ENCODE data around the gene CNNM4.

CNNM4 gene

DNA sequence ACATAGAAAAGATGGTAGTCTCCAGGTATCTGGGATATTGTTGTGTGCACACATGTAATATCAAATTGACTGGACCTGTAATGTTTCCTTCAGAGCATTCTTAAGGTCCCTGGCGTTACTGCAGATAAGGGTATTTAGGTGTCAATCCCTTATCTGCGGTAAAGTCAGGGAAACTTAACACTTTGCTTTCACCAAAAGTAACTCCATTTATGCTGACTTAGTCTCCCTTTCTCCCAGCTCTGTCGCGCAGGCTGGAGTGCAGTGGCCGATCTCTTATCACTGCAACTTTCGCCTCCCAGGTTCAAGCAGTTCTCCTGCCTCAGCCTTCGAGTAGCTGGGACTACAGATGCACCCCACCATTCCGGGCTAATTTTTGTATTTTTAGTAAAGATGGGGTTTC is 57.2 kb downstream of the CNNM4 start:
- Histone ChIP-seq H3K36me3 (ENCODE audit: control insufficient read depth, insufficient read depth, low read length, severe bottlenecking) (no peaks in the 10 kb centered on the region), H3K4me3 (ENCODE audit: low read length) (no peak overlapping the region), H3K9me3 (ENCODE audit: control insufficient read depth, low read length) (no peaks in the 10 kb centered on the region), H3K27me3 (replicated peaks; ENCODE audit: control insufficient read depth, insufficient read depth, low read length) (no peaks in the 10 kb centered on the region), H3K4me1 (ENCODE audit: control insufficient read depth, insufficient read depth, low read length) (peaks cover 11% of the 10 kb centered on the region), H3K9ac (ENCODE audit: low read length) (no peak overlapping the region)
- no peak for DNase-seq (ENCODE audit: low read depth)

DNA sequence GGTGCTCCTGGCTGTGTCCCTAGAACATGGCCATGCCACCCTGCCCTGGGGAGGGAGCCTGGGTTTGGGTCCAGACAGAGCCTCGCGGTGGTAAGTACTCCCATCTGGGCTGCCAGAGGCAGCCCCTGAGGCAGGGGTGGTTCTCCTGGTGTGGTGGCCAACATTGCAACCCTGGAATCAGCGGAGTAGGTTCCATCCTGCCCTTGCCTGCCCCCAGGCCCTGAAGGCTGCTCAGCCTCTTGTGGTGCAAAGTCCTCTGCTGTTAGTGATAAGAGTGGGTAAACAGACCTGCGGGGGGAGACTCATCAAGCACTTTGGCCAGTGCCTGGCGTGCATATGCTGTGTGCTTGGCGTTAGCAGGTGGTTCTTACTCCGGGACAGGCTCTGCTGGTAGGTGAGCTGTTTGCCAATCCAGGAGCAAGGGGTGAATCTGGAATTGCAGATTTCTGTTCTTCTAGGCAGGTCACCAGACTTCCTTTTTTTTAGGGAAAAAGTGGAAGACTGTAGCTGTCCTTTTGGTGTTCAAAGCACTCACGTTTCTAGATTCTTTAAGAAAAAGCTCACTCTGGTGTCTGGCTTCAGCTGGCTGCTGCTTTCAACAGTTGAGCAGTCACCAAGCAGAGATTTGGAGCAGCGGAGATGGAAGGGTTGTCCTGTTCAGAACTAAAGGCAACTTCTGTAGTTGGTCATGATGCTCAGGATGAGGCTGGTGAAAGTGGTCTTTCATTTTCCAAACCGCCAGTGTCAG is 58.6 kb downstream of the CNNM4 start:
- peaks cover 11% of the 10 kb centered on the region for H3K4me1 ChIP-seq (ENCODE audit: control insufficient read depth, insufficient read depth, low read length)
- H3K9me3 ChIP-seq (ENCODE audit: control insufficient read depth, low read length) = no peaks in the 10 kb centered on the region
- H3K36me3 ChIP-seq (ENCODE audit: control insufficient read depth, insufficient read depth, low read length, severe bottlenecking) = no peaks in the 10 kb centered on the region
- no peak overlapping the region for H3K4me3 ChIP-seq (ENCODE audit: low read length)
- no peaks in the 10 kb centered on the region for H3K27me3 ChIP-seq (replicated peaks; ENCODE audit: control insufficient read depth, insufficient read depth, low read length)
- DNase-seq (ENCODE audit: low read depth) = no peak
- no peak overlapping the region for H3K9ac ChIP-seq (ENCODE audit: low read length)

DNA sequence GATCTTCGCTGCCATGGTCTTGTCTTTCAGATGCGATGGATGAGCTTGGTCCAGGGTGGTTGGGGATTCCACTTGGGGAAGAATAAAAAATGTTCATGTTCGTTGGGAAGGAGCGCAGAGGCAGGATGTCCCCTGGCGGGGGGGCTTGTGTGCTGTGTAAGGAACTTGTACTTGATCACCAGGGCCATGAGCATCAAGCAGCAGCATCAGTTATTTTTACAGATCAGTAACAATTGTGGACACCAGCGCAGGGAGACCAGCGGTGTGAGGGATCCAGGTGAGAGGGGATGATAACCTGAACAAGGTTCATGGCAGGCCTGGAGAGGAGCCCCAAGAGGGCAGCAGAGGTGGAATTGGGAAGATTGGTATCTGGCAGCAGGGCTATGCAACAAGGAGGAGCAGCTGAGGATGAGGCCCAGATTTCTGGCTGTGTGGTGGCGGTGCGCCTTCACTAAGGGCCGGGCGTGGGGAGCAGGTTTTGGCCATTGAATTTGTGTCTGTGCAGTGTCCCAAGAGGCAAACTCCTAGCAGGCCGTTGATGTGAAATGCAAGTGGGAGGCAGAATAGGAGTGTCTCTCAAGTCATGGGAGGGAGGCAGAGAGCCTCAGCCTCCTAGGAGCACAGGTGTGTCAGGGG is 59.3 kb downstream of the CNNM4 start:
- Histone ChIP-seq H3K4me1 (ENCODE audit: control insufficient read depth, insufficient read depth, low read length) (peaks cover 11% of the 10 kb centered on the region), H3K27me3 (replicated peaks; ENCODE audit: control insufficient read depth, insufficient read depth, low read length) (no peaks in the 10 kb centered on the region), H3K9me3 (ENCODE audit: control insufficient read depth, low read length) (no peaks in the 10 kb centered on the region), H3K4me3 (ENCODE audit: low read length) (no peak overlapping the region), H3K9ac (ENCODE audit: low read length) (no peak overlapping the region), H3K36me3 (ENCODE audit: control insufficient read depth, insufficient read depth, low read length, severe bottlenecking) (no peaks in the 10 kb centered on the region)
- no peak for DNase-seq (ENCODE audit: low read depth)

DNA sequence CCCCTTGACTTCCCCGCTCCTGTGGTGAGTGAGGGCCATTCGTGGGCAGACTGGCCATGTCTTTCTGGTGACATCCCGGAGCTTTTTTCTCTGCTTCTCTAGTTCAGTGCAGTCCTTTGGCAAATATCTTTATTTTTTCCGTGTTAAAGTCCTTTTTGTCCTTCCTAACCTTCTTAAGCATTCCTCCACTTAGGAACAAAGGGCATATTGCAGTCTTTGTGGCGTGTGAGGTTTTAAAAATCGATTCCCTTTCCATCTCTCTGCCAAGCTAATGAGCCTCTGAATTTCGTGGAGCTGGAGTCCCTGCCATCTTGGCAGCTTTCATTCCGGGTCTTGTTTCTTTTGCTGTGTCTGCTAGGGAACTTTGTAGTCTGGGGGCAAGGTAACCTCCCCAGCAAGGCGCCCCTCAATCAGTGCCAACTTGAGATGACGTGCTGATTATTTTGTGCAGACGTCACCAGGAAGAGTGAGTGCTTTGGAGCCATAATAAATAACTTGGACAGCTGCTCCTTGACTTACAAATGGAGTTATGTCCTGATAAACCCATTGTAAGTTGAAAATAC is 60.5 kb downstream of the CNNM4 start:
- no peak overlapping the region for H3K4me3 ChIP-seq (ENCODE audit: low read length)
- no peaks in the 10 kb centered on the region for H3K36me3 ChIP-seq (ENCODE audit: control insufficient read depth, insufficient read depth, low read length, severe bottlenecking)
- H3K27me3 ChIP-seq (replicated peaks; ENCODE audit: control insufficient read depth, insufficient read depth, low read length) = no peaks in the 10 kb centered on the region
- peaks cover 8% of the 10 kb centered on the region for H3K4me1 ChIP-seq (ENCODE audit: control insufficient read depth, insufficient read depth, low read length)
- no peak overlapping the region for H3K9ac ChIP-seq (ENCODE audit: low read length)
- no peak for DNase-seq (ENCODE audit: low read depth)
- no peaks in the 10 kb centered on the region for H3K9me3 ChIP-seq (ENCODE audit: control insufficient read depth, low read length)

DNA sequence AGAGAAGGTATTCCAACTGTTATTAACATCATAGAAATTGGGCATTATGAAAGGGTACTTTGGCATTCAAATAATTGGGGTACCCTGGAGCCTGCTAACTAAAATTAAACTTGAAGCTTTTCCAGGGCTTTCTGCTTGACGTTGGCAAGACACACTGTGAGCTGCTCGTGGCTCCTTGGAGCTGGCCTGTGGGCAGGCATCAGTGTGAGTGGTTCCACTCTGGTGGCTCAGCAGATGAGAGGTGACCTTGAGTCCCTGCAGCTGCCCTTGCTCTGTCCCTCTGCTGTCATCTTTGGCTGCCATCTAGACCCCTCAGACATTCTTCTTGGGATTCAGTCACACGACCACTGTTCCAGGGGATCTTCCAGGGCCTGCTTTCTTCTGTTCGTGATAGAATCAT is 62.1 kb downstream of the CNNM4 start:
- H3K4me1 ChIP-seq (ENCODE audit: control insufficient read depth, insufficient read depth, low read length) = peaks cover under 1% of the 10 kb centered on the region
- no peak for DNase-seq (ENCODE audit: low read depth)

DNA sequence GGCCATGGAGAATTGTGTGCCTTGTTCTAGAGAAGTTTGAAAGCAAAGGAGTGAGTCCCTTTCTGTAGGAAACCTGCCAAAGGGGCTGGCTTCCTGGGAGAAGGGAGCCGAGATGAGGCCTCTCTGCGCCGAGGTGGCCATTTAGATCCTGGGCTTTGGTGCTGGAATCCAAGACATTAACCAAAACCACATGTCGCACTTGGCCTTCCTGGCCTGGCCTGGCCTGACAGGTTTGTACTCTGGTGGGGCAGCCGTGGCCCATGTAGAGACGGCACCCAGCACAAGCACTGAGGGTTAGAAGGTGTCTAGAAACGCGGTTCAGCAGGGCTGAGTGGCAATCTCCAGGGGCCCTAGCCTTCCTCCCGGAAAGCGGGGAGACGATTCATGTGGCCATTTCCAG is 62.5 kb downstream of the CNNM4 start:
- H3K36me3 ChIP-seq (ENCODE audit: control insufficient read depth, insufficient read depth, low read length, severe bottlenecking) = peaks cover 7% of the 10 kb centered on the region
- no peak overlapping the region for H3K9ac ChIP-seq (ENCODE audit: low read length)
- no peaks in the 10 kb centered on the region for H3K9me3 ChIP-seq (ENCODE audit: control insufficient read depth, low read length)
- no peaks in the 10 kb centered on the region for H3K27me3 ChIP-seq (replicated peaks; ENCODE audit: control insufficient read depth, insufficient read depth, low read length)
- H3K4me3 ChIP-seq (ENCODE audit: low read length) = no peak overlapping the region
- no peak for DNase-seq (ENCODE audit: low read depth)
- H3K4me1 ChIP-seq (ENCODE audit: control insufficient read depth, insufficient read depth, low read length) = no peaks in the 10 kb centered on the region

More for the DNA sequence above, 62.1 kb downstream of the CNNM4 start:
- Histone ChIP-seq H3K36me3 (ENCODE audit: control insufficient read depth, insufficient read depth, low read length, severe bottlenecking) (peaks cover 3% of the 10 kb centered on the region), H3K9me3 (ENCODE audit: control insufficient read depth, low read length) (no peaks in the 10 kb centered on the region), H3K4me3 (ENCODE audit: low read length) (no peak overlapping the region), H3K9ac (ENCODE audit: low read length) (no peak overlapping the region), H3K27me3 (replicated peaks; ENCODE audit: control insufficient read depth, insufficient read depth, low read length) (no peaks in the 10 kb centered on the region)

DNA sequence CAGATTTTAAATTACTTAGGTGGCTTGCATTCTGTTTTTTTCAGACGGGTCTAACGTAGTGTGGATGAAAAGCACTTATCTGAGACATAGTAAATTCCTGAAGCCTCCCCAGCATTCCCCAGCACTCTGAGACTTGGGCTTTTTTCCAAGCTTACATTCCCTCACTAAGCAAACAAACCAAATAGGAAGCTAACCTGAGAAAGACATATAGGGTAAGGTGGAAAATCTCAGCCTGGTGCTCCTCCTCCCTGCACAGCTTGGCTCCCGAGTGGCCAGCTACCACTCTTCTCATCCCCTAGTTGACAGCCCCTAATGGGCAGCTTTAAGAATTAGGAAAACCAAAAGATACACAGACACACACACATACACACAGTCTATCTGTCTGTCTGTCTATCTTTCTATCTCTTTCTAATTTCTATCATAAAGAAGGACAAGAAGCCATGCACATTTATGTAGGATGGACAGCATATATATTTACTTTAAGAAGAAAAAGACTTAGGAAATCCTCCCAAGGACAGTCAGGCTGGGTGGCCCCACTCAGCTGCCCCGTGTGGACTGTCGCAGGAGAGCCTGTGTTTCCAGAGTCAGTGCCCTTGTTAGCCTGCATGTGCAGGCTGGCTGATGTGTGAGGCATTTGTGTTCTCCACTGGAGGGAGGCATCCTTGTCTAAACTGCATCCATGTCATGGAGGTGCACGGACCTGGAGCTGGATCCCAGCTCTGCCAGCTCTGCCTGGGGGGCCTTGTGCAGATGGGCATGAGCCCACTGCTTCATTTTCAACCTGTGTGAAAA is 63.6 kb downstream of the CNNM4 start:
- no peak for DNase-seq (ENCODE audit: low read depth)
- no peaks in the 10 kb centered on the region for H3K4me1 ChIP-seq (ENCODE audit: control insufficient read depth, insufficient read depth, low read length)
- H3K36me3 ChIP-seq (ENCODE audit: control insufficient read depth, insufficient read depth, low read length, severe bottlenecking) = peaks cover 11% of the 10 kb centered on the region
- no peaks in the 10 kb centered on the region for H3K27me3 ChIP-seq (replicated peaks; ENCODE audit: control insufficient read depth, insufficient read depth, low read length)
- H3K9me3 ChIP-seq (ENCODE audit: control insufficient read depth, low read length) = no peaks in the 10 kb centered on the region
- no peak overlapping the region for H3K9ac ChIP-seq (ENCODE audit: low read length)
- no peak overlapping the region for H3K4me3 ChIP-seq (ENCODE audit: low read length)

DNA sequence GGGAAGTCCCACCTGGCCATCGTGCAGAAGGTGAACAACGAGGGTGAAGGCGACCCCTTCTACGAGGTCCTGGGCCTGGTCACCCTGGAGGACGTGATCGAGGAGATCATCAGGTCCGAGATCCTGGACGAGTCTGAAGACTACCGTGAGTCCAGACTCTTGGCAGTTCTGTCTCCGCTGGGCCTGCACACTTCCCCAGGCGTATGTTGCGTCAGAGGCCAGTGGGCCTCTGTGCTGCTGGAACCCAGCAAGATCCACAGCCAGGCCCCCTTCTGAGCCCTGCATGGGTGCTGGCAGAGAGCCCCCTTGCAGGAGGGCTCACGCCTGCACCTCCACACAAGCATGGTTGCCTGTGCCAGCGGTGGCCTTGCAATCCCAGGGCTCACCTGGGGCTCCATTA is 64.4 kb downstream of the CNNM4 start:
- no peak overlapping the region for H3K9ac ChIP-seq (ENCODE audit: low read length)
- H3K4me3 ChIP-seq (ENCODE audit: low read length) = no peak overlapping the region
- no peaks in the 10 kb centered on the region for H3K9me3 ChIP-seq (ENCODE audit: control insufficient read depth, low read length)
- no peak for DNase-seq (ENCODE audit: low read depth)
- H3K36me3 ChIP-seq (ENCODE audit: control insufficient read depth, insufficient read depth, low read length, severe bottlenecking) = peaks cover 11% of the 10 kb centered on the region
- H3K27me3 ChIP-seq (replicated peaks; ENCODE audit: control insufficient read depth, insufficient read depth, low read length) = no peaks in the 10 kb centered on the region
- no peaks in the 10 kb centered on the region for H3K4me1 ChIP-seq (ENCODE audit: control insufficient read depth, insufficient read depth, low read length)

DNA sequence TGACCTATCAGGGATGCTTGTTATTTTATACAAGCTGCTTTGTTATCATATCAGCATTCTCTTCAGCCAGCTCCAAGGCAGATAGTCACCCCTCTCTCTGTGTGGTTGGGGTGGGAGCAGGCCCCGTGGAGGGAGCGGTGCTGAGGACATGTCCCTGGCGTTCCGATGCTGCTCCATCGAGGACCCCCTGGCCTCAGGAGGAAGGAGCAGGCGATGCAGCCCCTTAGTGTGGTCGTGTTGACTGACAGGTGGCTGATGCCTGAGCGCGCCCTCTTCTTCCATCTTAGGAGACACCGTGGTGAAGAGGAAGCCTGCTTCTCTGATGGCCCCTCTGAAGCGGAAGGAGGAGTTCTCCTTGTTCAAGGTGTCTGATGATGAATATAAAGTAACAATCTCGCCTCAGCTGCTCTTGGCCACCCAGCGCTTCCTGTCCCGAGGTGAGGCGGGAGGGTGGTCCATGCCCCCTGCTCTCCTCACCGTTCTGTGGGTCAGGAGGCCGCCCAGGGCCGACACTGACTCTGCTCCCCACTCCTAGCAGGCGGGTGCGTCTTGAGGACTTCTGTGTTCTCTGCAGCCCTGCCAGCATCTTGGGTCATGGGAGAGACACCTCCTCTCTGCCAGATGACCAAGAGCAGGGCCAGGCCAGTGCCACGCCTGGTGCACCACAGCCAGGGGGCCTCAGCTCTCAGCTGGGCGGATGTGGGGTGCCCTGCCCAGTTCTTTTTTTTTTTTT is 66.0 kb downstream of the CNNM4 start:
- Histone ChIP-seq H3K36me3 (ENCODE audit: control insufficient read depth, insufficient read depth, low read length, severe bottlenecking) (peaks cover 11% of the 10 kb centered on the region), H3K4me3 (ENCODE audit: low read length) (no peak overlapping the region), H3K9me3 (ENCODE audit: control insufficient read depth, low read length) (no peaks in the 10 kb centered on the region), H3K4me1 (ENCODE audit: control insufficient read depth, insufficient read depth, low read length) (peaks cover 2% of the 10 kb centered on the region), H3K9ac (ENCODE audit: low read length) (no peak overlapping the region), H3K27me3 (replicated peaks; ENCODE audit: control insufficient read depth, insufficient read depth, low read length) (no peaks in the 10 kb centered on the region)
- no peak for DNase-seq (ENCODE audit: low read depth)

DNA sequence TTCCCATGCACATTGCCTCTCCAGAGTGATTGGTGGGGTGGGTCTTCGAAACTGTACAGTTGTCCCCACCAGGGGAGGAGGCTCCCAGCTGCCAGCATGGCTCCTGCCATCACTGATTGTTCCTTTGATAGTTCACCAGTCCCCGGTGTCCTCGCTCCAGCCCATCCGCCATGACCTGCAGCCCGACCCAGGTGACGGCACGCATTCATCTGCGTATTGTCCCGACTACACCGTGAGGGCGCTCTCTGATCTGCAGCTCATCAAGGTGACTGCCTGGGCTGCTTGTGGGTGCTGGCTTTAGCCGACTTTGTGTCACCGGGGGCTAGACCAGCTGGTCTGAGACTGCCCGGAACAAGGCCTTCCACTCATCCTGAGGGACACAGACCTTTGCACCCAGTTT is 67.7 kb downstream of the CNNM4 start:
- Histone ChIP-seq H3K27me3 (replicated peaks; ENCODE audit: control insufficient read depth, insufficient read depth, low read length) (no peaks in the 10 kb centered on the region), H3K9me3 (ENCODE audit: control insufficient read depth, low read length) (no peaks in the 10 kb centered on the region), H3K4me1 (ENCODE audit: control insufficient read depth, insufficient read depth, low read length) (peaks cover 2% of the 10 kb centered on the region), H3K4me3 (ENCODE audit: low read length) (no peak overlapping the region), H3K9ac (ENCODE audit: low read length) (no peak overlapping the region), H3K36me3 (ENCODE audit: control insufficient read depth, insufficient read depth, low read length, severe bottlenecking) (peaks cover 11% of the 10 kb centered on the region)
- no peak for DNase-seq (ENCODE audit: low read depth)

DNA sequence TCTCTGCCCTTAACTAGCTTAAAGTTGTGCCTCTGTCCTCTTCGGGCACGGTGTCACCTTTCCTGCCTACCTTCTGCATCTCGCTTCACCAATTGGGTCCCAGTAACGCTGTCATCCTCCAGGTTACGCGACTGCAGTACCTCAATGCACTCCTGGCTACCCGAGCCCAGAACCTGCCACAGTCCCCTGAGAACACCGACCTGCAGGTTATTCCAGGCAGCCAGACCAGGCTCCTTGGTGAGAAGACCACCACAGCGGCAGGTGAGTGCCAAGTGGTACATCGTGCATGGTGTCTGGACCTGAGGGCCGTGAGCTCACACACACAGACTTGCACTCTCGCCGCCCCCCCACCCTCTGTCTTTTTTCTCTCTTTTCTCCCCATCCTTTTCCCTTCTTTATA is 68.2 kb downstream of the CNNM4 start:
- Histone ChIP-seq H3K9me3 (ENCODE audit: control insufficient read depth, low read length) (no peaks in the 10 kb centered on the region), H3K36me3 (ENCODE audit: control insufficient read depth, insufficient read depth, low read length, severe bottlenecking) (peaks cover 11% of the 10 kb centered on the region), H3K9ac (ENCODE audit: low read length) (no peak overlapping the region), H3K27me3 (replicated peaks; ENCODE audit: control insufficient read depth, insufficient read depth, low read length) (no peaks in the 10 kb centered on the region), H3K4me3 (ENCODE audit: low read length) (no peak overlapping the region), H3K4me1 (ENCODE audit: control insufficient read depth, insufficient read depth, low read length) (peaks cover 2% of the 10 kb centered on the region)
- DNase-seq (ENCODE audit: low read depth) = no peak

Measured in adipocyte (in vitro differentiated cells).